Gastroesophageal sphincter (tissue), 4 donors: ENCODE measurements around the gene RMI2. TPM values are rescaled to one million over a fixed set of nuclear protein-coding genes. Genes with fewer than 3 reads are reported as not detected.

ENCODE experiments used
- ATAC-seq: fragments of 150-250 bp; one replicate; pipeline ENCODE4 v1.9.1; 2016; ENCODE audit warnings: mild to moderate bottlenecking, moderate library complexity
- H3K27ac ChIP-seq, 4 donors: fragments of 200-600 bp; sonication (generic) in 3 of 4; 1 replicate in 3 of 4; 2 replicates in 1 of 4; pipeline ENCODE4 v1.5.1; 2016 to 2019
- H3K27me3 ChIP-seq: fragments of 200-600 bp; sonication (generic); one replicate; pipeline ENCODE4 v1.5.1; 2019
- H3K36me3 ChIP-seq, 2 donors: fragments of 200-600 bp; sonication (generic); one replicate each; pipeline ENCODE4 v1.5.1; 2019; ENCODE audit warnings: control low read depth in 1 of 2
- H3K4me1 ChIP-seq, 3 donors: fragments of 200-600 bp; sonication (generic); 1 replicate in 2 of 3; 2 replicates in 1 of 3; pipeline ENCODE4 v1.5.1; 2016 to 2019; ENCODE audit warnings: control low read depth in 2 of 3
- H3K4me3 ChIP-seq, 2 donors: fragments of 200-600 bp; sonication (generic); one replicate each; pipeline ENCODE4 v1.5.1; 2019; ENCODE audit warnings: mild to moderate bottlenecking in 1 of 2, moderate library complexity in 1 of 2
- H3K9me3 ChIP-seq, 3 donors: fragments of 200-600 bp; sonication (generic); one replicate each; pipeline ENCODE4 v1.5.1; 2017 to 2019; ENCODE audit warnings: control low read depth in 2 of 3
- CTCF ChIP-seq, 4 experiments: fragments of 200-600 bp in 2 of 4; fragments of 450-650 bp in 2 of 4; sonication (generic) in 1 of 4; IDR thresholded peaks; one replicate each; pipeline ENCODE4 v1.5.1; 2017 to 2019; ENCODE audit warnings: antibody characterized with exemption in 4 of 4, mild to moderate bottlenecking in 2 of 4, moderate library complexity in 2 of 4
- EP300 ChIP-seq: sonication (generic); formaldehyde crosslinking; IDR thresholded peaks from one replicate; pipeline ENCODE4 v1.6.1; 2017; ENCODE audit warnings: antibody characterized with exemption, mild to moderate bottlenecking
- POLR2A ChIP-seq, 2 donors: fragments of 450-650 bp; IDR thresholded peaks; one replicate each; pipeline ENCODE4 v1.6.1; 2017; ENCODE audit warnings: antibody characterized with exemption in 2 of 2, mild to moderate bottlenecking in 2 of 2, moderate library complexity in 1 of 2
- POLR2AphosphoS5 ChIP-seq: sonication (generic); formaldehyde crosslinking; IDR thresholded peaks from one replicate; pipeline ENCODE4 v1.6.1; 2017; ENCODE audit warnings: antibody characterized with exemption
- WGBS, 2 donors: methylation state at CpG; one replicate each; pipeline ENCODE4 v1.1.5; 2018; ENCODE audit warnings: low coverage in 1 of 2; 5-methylcytosine and 5-hydroxymethylcytosine counted together
- total RNA-seq, 4 donors: library from RNA; depleted of rRNA; stranded (reverse); fragments of >200 nt; gene quantifications; one replicate each; pipeline ENCODE4 v1.1.0, GENCODE V29; 2016

Gene RMI2
- total RNA-seq, 4 donors from 2014 or later, result 0.31 to 1.8 (median 1.4) TPM

GRCh38 chr16:11328172-11329070, 16.8 kb upstream of the RMI2 start:
- Histone ChIP-seq H3K27me3 (no peaks in the 10 kb centered on the region), H3K9me3 (no peaks in the 10 kb centered on the region), H3K4me1 (peaks cover 0 to 20% (median 8%) of the 10 kb centered on the region in 3 donors), H3K4me3 (no peak overlapping the region), H3K27ac (peak overlapping the region in 2 of 4 donors; percentile 31 to 49), H3K36me3 (no peaks in the 10 kb centered on the region)
- 13 to 60% methylated on average over 2 to 10 of the region's 12 CpGs for WGBS, 2 donors
- peak; percentile 86 for ATAC-seq
- TF ChIP-seq POLR2AphosphoS5, result peak; percentile 72
- no peak for TF ChIP-seq CTCF (IDR thresholded peaks at IDR 0.05)

GRCh38 chr16:11329071-11329491, 16.2 kb upstream of the RMI2 start:
- WGBS, 2 donors, result 0 to 7% methylated on average over 4 to 6 of the region's 6 CpGs
- no peak for TF ChIP-seq POLR2AphosphoS5
- TF ChIP-seq CTCF (IDR thresholded peaks at IDR 0.05), result no peak
- TF ChIP-seq EP300, result no peak
- TF ChIP-seq POLR2A (IDR thresholded peaks at IDR 0.05), result no peak
- Histone ChIP-seq H3K4me1 (peaks cover 0 to 20% (median 8%) of the 10 kb centered on the region in 3 donors), H3K36me3 (no peaks in the 10 kb centered on the region), H3K9me3 (no peaks in the 10 kb centered on the region), H3K4me3 (no peak overlapping the region), H3K27me3 (no peaks in the 10 kb centered on the region), H3K27ac (peak overlapping the region in 2 of 4 donors; percentile 31 to 46)
- ATAC-seq, result no peak

- no peaks in the 10 kb centered on the region for H3K27me3 ChIP-seq
- H3K36me3 ChIP-seq, result no peaks in the 10 kb centered on the region
- H3K4me3 ChIP-seq, result no peak overlapping the region
- peak overlapping the region in 1 of 4 donors; percentile 31 for H3K27ac ChIP-seq
- H3K9me3 ChIP-seq, result no peaks in the 10 kb centered on the region
- WGBS, 2 donors, result 33 to 63% methylated on average over 1 of the region's 3 CpGs
- peaks cover 0 to 20% (median 8%) of the 10 kb centered on the region in 3 donors for H3K4me1 ChIP-seq
- no peak for ATAC-seq
- TF ChIP-seq POLR2AphosphoS5 (no peak), EP300 (no peak), CTCF (IDR thresholded peaks at IDR 0.05) (no peak)
Observed at GRCh38 chr16:11329891-11330290, 15.4 kb upstream of the RMI2 start.

- TF ChIP-seq EP300, result no peak
- no peak for TF ChIP-seq POLR2AphosphoS5
- TF ChIP-seq POLR2A (IDR thresholded peaks at IDR 0.05), result no peak
- no peak for TF ChIP-seq CTCF (IDR thresholded peaks at IDR 0.05)
Observed at GRCh38 chr16:11330526-11331237, 14.6 kb upstream of the RMI2 start.

More at GRCh38 chr16:11330526-11331237, 14.6 kb upstream of the RMI2 start:
- WGBS, 2 donors, result 75 to 91% methylated on average over 1 to 5 of the region's 5 CpGs
- Histone ChIP-seq H3K27me3 (no peaks in the 10 kb centered on the region), H3K4me1 (peaks cover 0 to 20% (median 8%) of the 10 kb centered on the region in 3 donors), H3K4me3 (no peak overlapping the region), H3K36me3 (no peaks in the 10 kb centered on the region), H3K9me3 (no peaks in the 10 kb centered on the region), H3K27ac (no peak overlapping the region)
- no peak for ATAC-seq
